Activated T-cell treated with anti-CD3 and anti-CD28 coated beads, Interleukin-2, amount 50 U/mL, for 24 hours (primary cell): ENCODE data around the gene C1orf21.
"Not testable (repeated sequence)": the region's sequence is repeated elsewhere in the genome, so short reads cannot be mapped to it uniquely, and the experiment has no call there.

ENCODE experiments used
- DNase-seq: peaks from one replicate; pipeline ENCODE4 v3.0.0-alpha.2; 2020
- H3K27ac Mint-ChIP-seq: 2 replicates; pipeline ENCODE4 v1.8.0; 2020; ENCODE audit warnings: mild to moderate bottlenecking, mixed read lengths
- H3K27me3 Mint-ChIP-seq: 2 replicates; pipeline ENCODE4 v1.8.0; 2020; ENCODE audit warnings: mixed read lengths
- H3K36me3 Mint-ChIP-seq: 2 replicates; pipeline ENCODE4 v1.8.0; 2020; ENCODE audit warnings: low read depth, mixed read lengths
- H3K4me1 Mint-ChIP-seq: 2 replicates; pipeline ENCODE4 v1.8.0; 2020; ENCODE audit warnings: low read depth, mixed read lengths
- H3K4me3 Mint-ChIP-seq: 2 replicates; pipeline ENCODE4 v1.8.0; 2020; ENCODE audit warnings: mild to moderate bottlenecking, moderate library complexity, mixed read lengths
- H3K9me3 Mint-ChIP-seq: 2 replicates; pipeline ENCODE4 v1.8.0; 2020; ENCODE audit warnings: mixed read lengths

C1orf21 gene

GRCh38 chr1:184386312-184387068 lies at the start of gene C1orf21:
C1orf21 (plus strand) TSS chr1:184387029; CDS start chr1:184477510, 90,481 bp downstream.
- no peaks in the 10 kb centered on the region for H3K36me3 Mint-ChIP-seq
- H3K9me3 Mint-ChIP-seq: no peaks in the 10 kb centered on the region
- peak within 1 kb of the TSS; percentile 82 for H3K4me3 Mint-ChIP-seq
- H3K27ac Mint-ChIP-seq: peak within 1 kb of the TSS; percentile 13
- DNase-seq: peak; percentile 81
- H3K4me1 Mint-ChIP-seq: peaks cover 16% of the 10 kb centered on the region
- H3K27me3 Mint-ChIP-seq: peaks cover 85% of the 10 kb centered on the region

- not testable (repeated sequence) for H3K4me3 Mint-ChIP-seq, DNase-seq, H3K27me3 Mint-ChIP-seq, H3K27ac Mint-ChIP-seq, H3K36me3 Mint-ChIP-seq, H3K4me1 Mint-ChIP-seq, H3K9me3 Mint-ChIP-seq
These were observed 49.0 kb upstream of the C1orf21 start for GRCh38 chr1:184337865-184338264.

GRCh38 chr1:184340984-184341383 lies 45.8 kb upstream of the C1orf21 start:
- Mint-ChIP-seq H3K27me3 (peaks cover 4% of the 10 kb centered on the region), H3K4me1 (no peaks in the 10 kb centered on the region), H3K36me3 (no peaks in the 10 kb centered on the region), H3K27ac (no peak overlapping the region), H3K9me3 (no peaks in the 10 kb centered on the region), H3K4me3 (no peak overlapping the region)
- DNase-seq: no peak

GRCh38 chr1:184350573-184350972 lies 36.3 kb upstream of the C1orf21 start:
- Mint-ChIP-seq H3K36me3 (no peaks in the 10 kb centered on the region), H3K4me1 (no peaks in the 10 kb centered on the region), H3K4me3 (no peak overlapping the region), H3K9me3 (no peaks in the 10 kb centered on the region), H3K27ac (no peak overlapping the region), H3K27me3 (peaks cover 23% of the 10 kb centered on the region)
- DNase-seq: no peak

GRCh38 chr1:184351416-184351975 lies 35.3 kb upstream of the C1orf21 start:
- Mint-ChIP-seq H3K4me1 (no peaks in the 10 kb centered on the region), H3K27ac (no peak overlapping the region), H3K4me3 (no peak overlapping the region), H3K36me3 (no peaks in the 10 kb centered on the region), H3K9me3 (no peaks in the 10 kb centered on the region), H3K27me3 (peaks cover 22% of the 10 kb centered on the region)
- no peak for DNase-seq

- H3K4me3 Mint-ChIP-seq: no peak overlapping the region
- peaks cover 21% of the 10 kb centered on the region for H3K27me3 Mint-ChIP-seq
- DNase-seq: no peak
- H3K9me3 Mint-ChIP-seq: no peaks in the 10 kb centered on the region
- H3K27ac Mint-ChIP-seq: no peak overlapping the region
- no peaks in the 10 kb centered on the region for H3K4me1 Mint-ChIP-seq
- no peaks in the 10 kb centered on the region for H3K36me3 Mint-ChIP-seq
These were observed 34.1 kb upstream of the C1orf21 start for GRCh38 chr1:184352776-184353175.

- no peaks in the 10 kb centered on the region for H3K36me3 Mint-ChIP-seq
- no peak for DNase-seq
- no peaks in the 10 kb centered on the region for H3K9me3 Mint-ChIP-seq
- no peak overlapping the region for H3K4me3 Mint-ChIP-seq
- H3K27me3 Mint-ChIP-seq: peaks cover 21% of the 10 kb centered on the region
- H3K4me1 Mint-ChIP-seq: no peaks in the 10 kb centered on the region
- H3K27ac Mint-ChIP-seq: no peak overlapping the region
These were observed 32.1 kb upstream of the C1orf21 start for GRCh38 chr1:184354719-184355118.

GRCh38 chr1:184356891-184357290 lies 29.9 kb upstream of the C1orf21 start:
- H3K4me3 Mint-ChIP-seq: no peak overlapping the region
- H3K27ac Mint-ChIP-seq: no peak overlapping the region
- H3K9me3 Mint-ChIP-seq: no peaks in the 10 kb centered on the region
- H3K36me3 Mint-ChIP-seq: no peaks in the 10 kb centered on the region
- DNase-seq: no peak
- peaks cover 18% of the 10 kb centered on the region for H3K27me3 Mint-ChIP-seq
- no peaks in the 10 kb centered on the region for H3K4me1 Mint-ChIP-seq

- H3K4me3 Mint-ChIP-seq: no peak overlapping the region
- H3K27ac Mint-ChIP-seq: no peak overlapping the region
- no peaks in the 10 kb centered on the region for H3K36me3 Mint-ChIP-seq
- H3K27me3 Mint-ChIP-seq: peaks cover 10% of the 10 kb centered on the region
- H3K9me3 Mint-ChIP-seq: no peaks in the 10 kb centered on the region
- DNase-seq: no peak
- H3K4me1 Mint-ChIP-seq: no peaks in the 10 kb centered on the region
These were observed 28.6 kb upstream of the C1orf21 start for GRCh38 chr1:184358256-184358655.

- no peaks in the 10 kb centered on the region for H3K36me3 Mint-ChIP-seq
- no peak for DNase-seq
- no peak overlapping the region for H3K4me3 Mint-ChIP-seq
- H3K27ac Mint-ChIP-seq: no peak overlapping the region
- peaks cover 7% of the 10 kb centered on the region for H3K27me3 Mint-ChIP-seq
- no peaks in the 10 kb centered on the region for H3K4me1 Mint-ChIP-seq
- no peaks in the 10 kb centered on the region for H3K9me3 Mint-ChIP-seq
These were observed 26.9 kb upstream of the C1orf21 start for GRCh38 chr1:184359909-184360308.

GRCh38 chr1:184362876-184363275 lies 24.0 kb upstream of the C1orf21 start:
- H3K27ac Mint-ChIP-seq: no peak overlapping the region
- DNase-seq: no peak
- H3K4me1 Mint-ChIP-seq: no peaks in the 10 kb centered on the region
- peaks cover 3% of the 10 kb centered on the region for H3K27me3 Mint-ChIP-seq
- H3K9me3 Mint-ChIP-seq: no peaks in the 10 kb centered on the region
- no peaks in the 10 kb centered on the region for H3K36me3 Mint-ChIP-seq
- no peak overlapping the region for H3K4me3 Mint-ChIP-seq

GRCh38 chr1:184365699-184366098 lies 21.1 kb upstream of the C1orf21 start:
- no peak overlapping the region for H3K4me3 Mint-ChIP-seq
- H3K27ac Mint-ChIP-seq: no peak overlapping the region
- no peak for DNase-seq
- H3K36me3 Mint-ChIP-seq: no peaks in the 10 kb centered on the region
- peaks cover 6% of the 10 kb centered on the region for H3K27me3 Mint-ChIP-seq
- no peaks in the 10 kb centered on the region for H3K4me1 Mint-ChIP-seq
- no peaks in the 10 kb centered on the region for H3K9me3 Mint-ChIP-seq

GRCh38 chr1:184366997-184367396 lies 19.8 kb upstream of the C1orf21 start:
- no peak for DNase-seq
- no peaks in the 10 kb centered on the region for H3K9me3 Mint-ChIP-seq
- H3K27me3 Mint-ChIP-seq: peaks cover 10% of the 10 kb centered on the region
- H3K27ac Mint-ChIP-seq: no peak overlapping the region
- no peak overlapping the region for H3K4me3 Mint-ChIP-seq
- no peaks in the 10 kb centered on the region for H3K4me1 Mint-ChIP-seq
- H3K36me3 Mint-ChIP-seq: no peaks in the 10 kb centered on the region

GRCh38 chr1:184367427-184368038 lies 19.3 kb upstream of the C1orf21 start:
- DNase-seq: no peak
- Mint-ChIP-seq H3K27ac (no peak overlapping the region), H3K4me1 (no peaks in the 10 kb centered on the region), H3K9me3 (no peaks in the 10 kb centered on the region), H3K36me3 (no peaks in the 10 kb centered on the region), H3K27me3 (peaks cover 10% of the 10 kb centered on the region), H3K4me3 (no peak overlapping the region)

- Mint-ChIP-seq H3K4me1 (no peaks in the 10 kb centered on the region), H3K36me3 (no peaks in the 10 kb centered on the region), H3K27me3 (peaks cover 14% of the 10 kb centered on the region), H3K9me3 (no peaks in the 10 kb centered on the region), H3K4me3 (no peak overlapping the region), H3K27ac (no peak overlapping the region)
- DNase-seq: no peak
These were observed 18.5 kb upstream of the C1orf21 start for GRCh38 chr1:184368354-184368753.
